K562 (cell line): ENCODE measurements around the gene GREB1.

Experiments
- GMEB1 ChIP-seq: fragments of 250-450 bp; sonication (Bioruptor Pico); IDR thresholded peaks from 2 replicates; pipeline ENCODE4 v1.4.0; 2020; ENCODE audit warnings: mild to moderate bottlenecking
- POLR2AphosphoS2 ChIP-seq: IDR thresholded peaks from 2 replicates; pipeline ENCODE4 v1.6.1; 2012; ENCODE audit warnings: low read length, improper control_type of control experiment
- REST ChIP-seq, 2 experiments: fragments of 450-650 bp; formaldehyde crosslinking in 1 of 2; IDR thresholded peaks; 2 replicates each; pipeline versions ENCODE4 v1.4.0 to v1.6.1; 2014 to 2020; ENCODE audit warnings: mild to moderate bottlenecking in 2 of 2, borderline replicate concordance in 1 of 2, low read depth in 1 of 2
- SETDB1 ChIP-seq: IDR thresholded peaks from one replicate; pipeline ENCODE4 v1.6.1; 2012; ENCODE audit warnings: low read length, control low read depth, inconsistent platforms
- ZNF311 ChIP-seq: fragments of 250-450 bp; sonication (Bioruptor Pico); IDR thresholded peaks from 2 replicates; pipeline ENCODE4 v1.4.0; 2020; ENCODE audit warnings: mild to moderate bottlenecking, moderate library complexity

- TF ChIP-seq ZNF311 (CRISPR knock-in tag) (no peak), REST (IDR thresholded peaks at IDR 0.05; ENCODE audit: borderline replicate concordance) (no peak), REST (CRISPR knock-in tag; IDR thresholded peaks at IDR 0.05; ENCODE audit: low read depth) (no peak), GMEB1 (CRISPR knock-in tag) (no peak), POLR2AphosphoS2 (no peak), SETDB1 (no peak)
These were observed 106.3 kb downstream of the GREB1 start for GRCh38 chr2:11640132-11640531.
